CD4-positive, alpha-beta T cell treated with Interleukin-2 at 100 ng/mL for 4 hours (primary cell): Measurements from ENCODE around the gene CGB3.

Experiments used
- DNase-seq: peaks from one replicate; pipeline ENCODE4 v3.0.0-alpha.2; 2020; ENCODE audit warnings: low spot score

The CGB3 gene

GRCh38 chr19:49016067-49016839 lies 7.9 kb downstream of the CGB3 start:
- DNase-seq: no peak

- no peak for DNase-seq
Observed at GRCh38 chr19:49014870-49015255, 9.3 kb downstream of the CGB3 start.

- no peak for DNase-seq
Observed at GRCh38 chr19:49014123-49014869, 9.8 kb downstream of the CGB3 start.

GRCh38 chr19:49011194-49011593 lies 12.9 kb downstream of the CGB3 start:
- no peak for DNase-seq

GRCh38 chr19:49010453-49010852 lies 13.7 kb downstream of the CGB3 start:
- DNase-seq: no peak

- no peak for DNase-seq
Observed at GRCh38 chr19:49009828-49010227, 14.3 kb downstream of the CGB3 start.

- DNase-seq: no peak
Observed at GRCh38 chr19:49006905-49007304, 17.2 kb downstream of the CGB3 start.

- DNase-seq: no peak
Observed at GRCh38 chr19:49004964-49005614, 19.0 kb downstream of the CGB3 start.

- DNase-seq: no peak
Observed at GRCh38 chr19:49004133-49004532, 20.0 kb downstream of the CGB3 start.

GRCh38 chr19:48999481-49000325 lies 24.4 kb downstream of the CGB3 start:
- DNase-seq: peak; percentile 73

- DNase-seq: peak; percentile 46
Observed at GRCh38 chr19:48997972-48998371, 26.2 kb downstream of the CGB3 start.

- DNase-seq: no peak
Observed at GRCh38 chr19:48994035-48994386, 30.1 kb downstream of the CGB3 start.

GRCh38 chr19:48993175-48994034 lies 30.7 kb downstream of the CGB3 start, which contains the start of the genes GYS1 and RUVBL2:
Gene GYS1, minus strand, starts transcription at chr19:48993309. Its CDS starts 197 bp downstream, at chr19:48993112.
Gene RUVBL2, plus strand, starts transcription at chr19:48993887. Its CDS starts 25 bp downstream, at chr19:48993912.
- DNase-seq: peak; percentile 100

- DNase-seq: no peak
Observed at GRCh38 chr19:48992581-48993174, 31.5 kb downstream of the CGB3 start.

GRCh38 chr19:48991873-48992580 lies 32.1 kb downstream of the CGB3 start:
- no peak for DNase-seq

- DNase-seq: no peak
Observed at GRCh38 chr19:48991011-48991609, 33.0 kb downstream of the CGB3 start.

- no peak for DNase-seq
Observed at GRCh38 chr19:48990400-48990799, 33.7 kb downstream of the CGB3 start.

GRCh38 chr19:48989701-48990291 lies 34.3 kb downstream of the CGB3 start:
- no peak for DNase-seq

- DNase-seq: no peak
Observed at GRCh38 chr19:48988860-48989259, 35.3 kb downstream of the CGB3 start.
